HG03103 (cell line): Measurements from ENCODE around the gene IGSF3.
"Not testable (repeated sequence)": the region's sequence is repeated elsewhere in the genome, so short reads cannot be mapped to it uniquely, and the experiment has no call there.

Experiments
- ATAC-seq: cut with Tn5 transposase; IDR thresholded peaks from one replicate; pipeline ENCODE4 v1.9.1; 2021; ENCODE audit warnings: low read depth; ENCODE audit not compliant: unreplicated experiment

IGSF3 gene

GRCh38 chr1:116664366-116664977 is 3.1 kb downstream of the IGSF3 start:
- ATAC-seq = no peak

DNA sequence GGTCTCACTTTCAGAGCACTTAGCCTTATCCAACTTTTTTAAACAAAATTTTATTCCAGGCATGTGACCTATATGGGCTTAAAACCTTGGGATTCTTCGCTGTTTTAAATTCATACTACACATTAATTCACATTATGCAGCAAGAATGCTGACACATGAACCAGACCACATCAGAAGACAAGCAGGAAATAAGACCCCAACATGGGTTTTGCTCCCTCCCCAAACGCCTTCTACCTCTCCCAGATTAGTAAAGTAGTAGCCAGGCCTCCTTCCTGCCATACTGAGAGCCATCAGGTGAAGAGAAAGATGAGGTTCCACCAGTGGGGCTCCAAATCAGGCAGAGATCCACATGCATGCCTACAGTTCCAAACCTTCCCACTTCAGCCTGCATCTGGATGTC is 3.7 kb downstream of the IGSF3 start:
- ATAC-seq = no peak

GRCh38 chr1:116661633-116662032 is 5.9 kb downstream of the IGSF3 start:
- ATAC-seq = no peak

DNA sequence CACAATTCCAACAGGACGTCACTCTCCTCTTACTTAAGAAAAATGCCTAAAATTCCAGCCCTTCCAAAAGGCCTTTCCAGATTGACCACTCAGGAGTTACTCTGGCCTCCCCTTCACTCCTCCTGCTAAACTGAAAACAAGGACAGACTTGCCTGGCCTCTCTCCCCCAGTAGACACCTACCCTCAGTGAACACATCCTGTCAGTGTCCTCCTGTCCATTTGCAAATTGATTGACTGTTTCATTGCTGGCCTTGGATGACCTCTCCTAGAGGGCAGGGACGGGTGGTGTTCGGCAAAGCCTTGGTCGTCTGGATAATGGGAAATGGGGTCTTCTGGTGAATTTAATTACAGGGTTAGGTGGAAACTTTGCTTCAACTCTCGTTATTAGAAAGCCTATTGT is 8.9 kb downstream of the IGSF3 start:
- ATAC-seq = not testable (repeated sequence)

DNA sequence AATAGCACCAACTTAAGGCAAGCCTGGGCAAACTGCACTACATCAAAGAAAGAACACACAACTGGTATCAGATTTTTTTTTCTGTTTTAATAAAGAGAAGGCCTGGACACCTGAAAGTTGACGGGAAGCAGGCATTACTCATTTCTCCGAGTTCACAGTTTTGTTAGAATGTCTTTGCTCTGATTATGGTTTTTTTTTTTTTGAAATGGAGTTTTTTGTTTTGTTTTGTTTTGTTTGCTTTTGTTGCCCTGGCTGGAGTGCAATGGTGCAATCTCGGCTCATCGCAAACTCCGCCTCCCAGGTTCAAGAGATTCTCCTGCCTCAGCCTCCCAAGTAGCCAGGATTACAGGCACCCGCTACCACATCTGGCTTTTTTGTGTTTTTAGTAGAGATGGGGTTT is 9.7 kb downstream of the IGSF3 start:
- ATAC-seq = not testable (repeated sequence)

GRCh38 chr1:116654351-116654750 is 13.2 kb downstream of the IGSF3 start:
- ATAC-seq = no peak

DNA sequence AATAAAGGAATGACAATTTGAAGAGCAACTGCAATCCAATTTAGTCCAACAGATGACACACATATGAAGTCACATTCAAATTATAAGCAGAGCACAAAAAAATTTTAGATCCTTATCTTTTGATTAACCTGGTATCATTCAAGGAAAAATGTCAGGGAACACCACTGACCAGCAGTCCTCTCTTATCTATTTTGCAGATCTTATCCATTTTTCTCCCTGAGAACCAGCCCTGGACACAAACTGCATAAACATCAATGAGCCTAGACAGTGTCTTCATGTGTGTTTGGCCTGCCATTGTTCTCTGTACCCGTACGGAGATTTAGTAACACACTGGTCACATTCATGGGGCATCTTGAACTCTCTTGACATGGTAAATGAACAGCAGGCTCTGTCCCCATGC is 14.9 kb downstream of the IGSF3 start:
- not testable (repeated sequence) for ATAC-seq

DNA sequence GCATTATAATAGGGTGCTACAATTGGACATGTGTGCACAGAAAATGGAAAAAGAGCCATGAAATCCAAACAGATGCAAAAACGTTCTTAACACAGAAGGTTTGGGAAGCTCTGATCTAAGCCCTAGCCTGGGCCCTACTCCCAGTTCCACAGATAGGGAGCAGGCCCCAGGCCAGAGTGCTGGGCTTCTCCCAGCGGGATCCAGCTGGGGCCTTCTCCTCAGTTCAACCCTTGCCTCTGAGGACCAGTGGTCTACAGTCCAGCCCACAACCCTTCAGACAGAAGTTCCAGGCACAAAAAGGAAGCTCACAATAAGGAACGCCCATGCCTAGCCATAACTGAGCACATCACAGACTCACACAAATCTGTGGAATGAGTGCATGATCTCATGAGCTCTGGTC is 16.8 kb downstream of the IGSF3 start:
- not testable (repeated sequence) for ATAC-seq

DNA sequence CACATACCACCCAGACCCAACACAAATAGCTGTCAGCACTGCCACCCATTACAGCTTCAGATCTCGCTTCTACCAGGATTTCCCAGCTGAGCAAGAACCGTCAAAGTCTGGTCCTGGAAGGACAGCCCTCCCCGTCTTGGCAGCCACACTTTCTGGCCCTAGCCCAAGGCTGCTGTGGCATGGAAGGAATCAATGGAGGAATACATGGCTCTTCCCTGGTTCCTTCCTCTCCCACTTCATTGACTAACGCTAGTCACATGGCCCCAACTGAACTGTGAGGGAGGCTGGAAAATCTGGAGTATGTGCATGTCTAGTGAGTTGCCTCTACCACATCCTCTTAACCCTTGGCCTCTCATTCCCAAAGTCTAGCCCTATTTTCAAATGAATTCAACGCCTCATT is 18.5 kb downstream of the IGSF3 start:
- ATAC-seq = not testable (repeated sequence)

DNA sequence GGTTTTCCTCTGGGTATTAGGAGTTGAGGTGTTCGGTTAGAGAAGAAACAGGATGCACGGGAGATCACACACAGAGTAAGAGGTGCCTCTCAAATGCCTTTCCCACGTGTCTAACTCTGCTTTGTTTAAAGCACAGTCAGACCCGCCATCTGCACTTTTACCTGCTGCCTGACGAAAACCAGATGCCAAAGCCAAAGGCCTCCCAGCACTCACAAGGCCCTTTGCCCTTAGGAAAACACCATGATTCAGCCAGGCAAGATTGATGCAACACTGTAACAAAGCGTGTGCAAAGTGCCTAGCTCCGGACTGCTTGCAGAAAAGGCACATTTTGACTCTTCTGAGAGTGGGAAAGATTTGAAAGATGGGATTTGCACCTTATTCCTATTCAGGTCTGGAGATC is 19.2 kb downstream of the IGSF3 start:
- ATAC-seq = not testable (repeated sequence)

DNA sequence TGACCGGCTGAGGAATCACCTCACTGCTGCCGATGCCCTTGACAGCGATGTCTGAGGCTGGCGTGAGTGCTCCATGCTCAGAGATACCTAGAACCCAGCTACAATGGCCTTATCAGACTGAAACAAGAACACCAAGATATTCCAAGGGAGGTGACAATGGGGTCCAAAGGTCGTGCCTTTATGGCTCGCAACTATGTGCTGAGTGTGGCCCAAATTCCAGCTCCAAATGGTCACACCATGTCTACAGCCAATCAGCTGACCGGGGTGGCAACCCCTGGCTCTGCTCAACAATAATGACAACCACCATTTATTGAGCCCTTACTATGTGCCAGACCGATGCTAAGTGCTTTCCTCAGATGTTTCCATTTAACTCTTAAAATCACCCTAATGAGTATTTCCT is 20.3 kb downstream of the IGSF3 start:
- not testable (repeated sequence) for ATAC-seq

- ATAC-seq = not testable (repeated sequence)
Measured at GRCh38 chr1:116646673-116647170, 20.8 kb downstream of the IGSF3 start.

DNA sequence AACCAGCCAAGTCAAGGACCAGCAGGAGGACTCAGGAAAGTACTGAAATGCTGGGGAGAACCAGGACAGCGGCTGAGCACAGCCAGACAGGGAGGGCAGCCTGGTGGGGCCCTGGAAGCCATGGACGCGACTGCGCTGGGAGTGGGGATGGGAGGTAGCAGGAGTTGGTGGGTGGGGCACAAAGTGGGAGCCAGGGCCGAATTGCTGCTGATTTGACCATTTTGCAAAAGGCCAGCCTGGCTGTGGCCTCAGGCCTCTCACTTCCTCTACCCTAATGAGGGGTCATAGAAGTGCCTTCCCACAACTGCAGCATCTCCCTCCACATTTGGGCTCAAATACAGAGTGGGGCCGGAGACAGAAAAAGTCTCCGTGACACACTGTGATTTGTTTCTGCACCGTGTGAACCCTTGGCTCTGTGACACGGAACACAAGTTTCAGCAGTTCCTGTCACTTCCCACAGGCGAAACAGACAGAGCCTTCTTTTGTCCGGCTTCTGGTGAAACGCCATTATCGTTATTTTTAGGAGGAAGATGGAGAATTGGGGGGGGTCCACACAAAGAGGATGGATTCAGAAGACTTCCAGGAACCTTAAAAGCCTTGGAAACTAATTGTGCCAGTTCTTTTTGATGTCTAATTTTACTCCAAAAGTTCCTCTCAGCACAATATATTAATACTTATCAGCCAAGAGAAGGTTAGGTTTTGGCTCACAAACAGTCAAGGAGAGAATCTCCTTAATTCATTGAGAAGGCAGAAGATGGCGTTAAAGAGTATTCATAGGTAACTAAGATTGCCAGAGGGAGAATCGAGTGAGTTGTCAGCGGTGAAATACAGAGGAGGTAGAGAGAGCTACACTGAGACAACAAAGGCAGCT is 21.5 kb downstream of the IGSF3 start:
- not testable (repeated sequence) for ATAC-seq

DNA sequence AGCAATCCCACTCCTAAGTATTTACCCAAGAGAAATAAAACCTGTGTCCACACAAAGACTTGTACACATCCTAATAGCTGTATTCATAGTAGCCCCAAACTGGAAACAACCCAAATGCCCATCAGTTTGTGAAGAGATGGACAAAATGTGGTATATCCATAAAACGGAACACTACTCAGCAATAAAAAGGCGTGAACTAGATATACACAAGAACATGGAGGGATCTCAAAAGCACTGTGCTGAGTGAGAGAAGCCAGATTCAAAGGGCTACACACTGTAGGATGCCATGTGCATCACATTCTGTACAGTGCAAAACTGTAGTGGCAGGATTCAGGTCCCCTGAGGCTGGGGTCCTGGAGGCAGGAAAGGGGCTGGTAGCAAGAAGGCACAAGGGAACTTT is 22.5 kb downstream of the IGSF3 start:
- not testable (repeated sequence) for ATAC-seq

DNA sequence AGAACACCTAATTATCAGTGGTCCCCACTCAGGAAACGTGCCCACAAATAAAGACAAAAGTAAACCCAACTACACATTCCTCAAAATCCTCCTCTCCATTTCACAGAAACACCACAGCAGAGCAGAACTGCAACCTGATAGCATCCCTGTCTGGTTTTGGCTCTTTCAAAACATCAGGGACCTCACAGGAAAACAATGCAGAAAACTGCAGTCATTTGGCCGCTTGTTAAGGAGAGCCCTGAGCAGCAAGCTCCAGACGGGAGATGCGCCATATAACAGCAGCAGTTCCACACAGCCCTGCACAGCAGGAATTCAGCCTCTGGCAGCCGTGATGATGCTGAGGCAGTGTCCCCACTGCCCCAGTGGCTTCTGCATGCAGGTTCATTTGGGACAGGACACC is 23.4 kb downstream of the IGSF3 start:
- not testable (repeated sequence) for ATAC-seq

DNA sequence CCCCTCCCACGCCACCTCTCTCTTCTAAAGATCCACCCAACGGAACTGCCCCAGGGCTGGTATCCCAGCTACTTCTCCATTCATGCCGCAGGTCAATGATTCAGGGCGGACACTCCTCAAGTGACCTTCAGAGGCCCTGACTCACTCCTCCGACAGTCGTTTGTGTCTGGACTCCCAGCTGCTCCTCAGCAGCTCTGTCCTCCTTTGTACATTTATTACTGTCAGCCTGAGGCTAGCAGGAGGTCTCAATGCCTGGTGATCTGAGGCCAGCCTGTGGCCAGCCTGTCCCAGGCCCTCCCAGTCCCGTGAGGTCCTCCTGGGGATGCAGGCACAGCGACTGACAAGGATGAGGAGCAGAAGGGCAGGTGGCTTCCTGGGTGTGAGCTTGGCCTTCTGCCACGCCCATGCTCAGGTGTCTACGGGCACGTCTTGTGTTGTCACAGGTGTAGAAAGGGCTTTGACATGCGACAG is 24.2 kb downstream of the IGSF3 start:
- not testable (repeated sequence) for ATAC-seq

GRCh38 chr1:116642311-116643280 is 24.9 kb downstream of the IGSF3 start:
- ATAC-seq = not testable (repeated sequence)

- ATAC-seq = not testable (repeated sequence)
Measured at GRCh38 chr1:116637583-116637982, 29.9 kb downstream of the IGSF3 start.

- ATAC-seq = not testable (repeated sequence)
Measured at GRCh38 chr1:116636584-116636983, 30.9 kb downstream of the IGSF3 start.

DNA sequence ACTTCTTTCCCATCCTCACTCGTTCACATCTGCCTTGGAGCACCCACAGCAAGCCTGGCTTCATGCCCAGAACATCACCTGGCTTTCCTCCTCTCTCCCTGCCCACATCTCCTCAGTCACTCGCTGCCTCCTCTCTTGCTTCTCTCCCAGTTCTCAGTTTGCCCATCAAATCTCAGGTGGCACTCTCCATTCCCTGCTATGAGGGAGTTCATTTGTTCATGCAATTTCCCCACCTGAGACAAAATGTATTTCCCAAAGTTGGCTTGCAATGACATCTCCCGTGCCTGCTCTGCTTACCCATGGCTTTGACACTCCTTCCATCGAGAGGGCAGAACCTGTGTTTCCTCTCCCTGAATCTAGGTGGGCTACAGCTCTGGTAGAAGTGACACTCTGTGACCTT is 33.1 kb downstream of the IGSF3 start:
- ATAC-seq = not testable (repeated sequence)
